Measurements from ENCODE around the gene ARHGAP22.
"Not testable (repeated sequence)": the region's sequence is repeated elsewhere in the genome, so short reads cannot be mapped to it uniquely, and the experiment has no call there.

Gene ARHGAP22, protein sequence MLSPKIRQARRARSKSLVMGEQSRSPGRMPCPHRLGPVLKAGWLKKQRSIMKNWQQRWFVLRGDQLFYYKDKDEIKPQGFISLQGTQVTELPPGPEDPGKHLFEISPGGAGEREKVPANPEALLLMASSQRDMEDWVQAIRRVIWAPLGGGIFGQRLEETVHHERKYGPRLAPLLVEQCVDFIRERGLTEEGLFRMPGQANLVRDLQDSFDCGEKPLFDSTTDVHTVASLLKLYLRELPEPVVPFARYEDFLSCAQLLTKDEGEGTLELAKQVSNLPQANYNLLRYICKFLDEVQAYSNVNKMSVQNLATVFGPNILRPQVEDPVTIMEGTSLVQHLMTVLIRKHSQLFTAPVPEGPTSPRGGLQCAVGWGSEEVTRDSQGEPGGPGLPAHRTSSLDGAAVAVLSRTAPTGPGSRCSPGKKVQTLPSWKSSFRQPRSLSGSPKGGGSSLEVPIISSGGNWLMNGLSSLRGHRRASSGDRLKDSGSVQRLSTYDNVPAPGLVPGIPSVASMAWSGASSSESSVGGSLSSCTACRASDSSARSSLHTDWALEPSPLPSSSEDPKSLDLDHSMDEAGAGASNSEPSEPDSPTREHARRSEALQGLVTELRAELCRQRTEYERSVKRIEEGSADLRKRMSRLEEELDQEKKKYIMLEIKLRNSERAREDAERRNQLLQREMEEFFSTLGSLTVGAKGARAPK

DNA sequence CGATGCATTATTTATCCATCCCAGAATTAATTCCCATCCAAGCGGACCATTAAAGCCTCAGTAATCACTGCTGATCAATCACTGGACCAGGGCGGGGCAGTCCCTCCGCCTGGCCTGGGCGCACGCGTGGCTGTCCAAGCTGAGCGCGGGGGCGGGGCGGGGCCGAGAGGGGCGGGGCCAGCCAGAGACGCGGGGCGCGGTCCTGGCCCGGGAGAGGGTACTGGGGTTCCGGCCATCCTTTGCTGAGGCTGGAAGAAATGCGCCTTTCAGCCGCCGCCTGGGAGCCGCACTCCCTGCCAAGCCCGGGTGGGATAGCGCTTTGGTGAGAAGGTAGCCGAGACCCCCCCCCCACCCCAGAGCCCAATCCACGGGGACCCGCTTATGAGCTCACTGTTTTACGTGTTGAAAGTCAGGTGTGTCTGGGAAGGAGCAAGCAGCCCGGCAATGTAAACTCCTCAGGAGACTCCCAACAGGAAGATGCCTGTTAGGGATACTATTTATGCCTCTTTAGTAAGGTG is at the start of gene ARHGAP22:
Gene ARHGAP22 (minus strand): TSS at position 83 of the 518 bp plus-strand sequence. CDS start 277 bp downstream, outside the sequence.
- DNase-seq: no peak

DNA sequence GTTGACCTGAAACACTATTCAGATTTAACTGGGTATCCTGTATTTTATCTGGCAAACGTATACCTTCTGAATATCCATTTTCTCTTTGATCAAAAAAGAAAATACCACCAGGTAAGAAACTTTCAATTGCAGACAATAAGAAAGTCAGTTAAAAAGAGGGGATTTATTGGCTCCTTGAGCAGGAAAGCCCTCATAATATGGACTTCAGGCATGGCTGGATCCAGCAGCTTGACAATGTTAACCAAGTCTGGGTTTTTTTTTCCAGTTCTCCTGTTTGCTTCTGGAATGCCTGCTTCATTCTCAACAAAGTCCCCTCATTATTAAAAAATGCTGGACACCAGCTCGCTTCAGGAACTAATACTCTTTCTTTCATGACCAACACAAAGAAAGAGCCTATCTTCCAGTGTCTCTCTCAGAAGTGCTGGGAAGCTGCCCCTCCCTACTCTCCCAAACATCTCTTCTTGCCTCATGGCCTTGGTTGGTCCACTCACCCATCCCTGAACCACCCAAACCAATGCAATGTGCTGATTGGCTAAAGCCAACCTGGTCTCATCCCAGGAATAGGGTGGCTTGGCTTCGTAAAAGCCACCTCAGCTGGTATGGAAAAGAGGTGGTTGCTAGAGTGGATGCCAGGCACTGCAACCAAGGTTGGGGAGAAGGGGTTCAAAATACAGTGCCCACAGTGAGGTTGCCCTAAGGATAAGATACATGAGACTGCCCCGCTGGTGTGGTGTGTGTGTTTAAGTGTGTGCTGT is 49.2 kb upstream of the ARHGAP22 start:
- no peak for DNase-seq

DNA sequence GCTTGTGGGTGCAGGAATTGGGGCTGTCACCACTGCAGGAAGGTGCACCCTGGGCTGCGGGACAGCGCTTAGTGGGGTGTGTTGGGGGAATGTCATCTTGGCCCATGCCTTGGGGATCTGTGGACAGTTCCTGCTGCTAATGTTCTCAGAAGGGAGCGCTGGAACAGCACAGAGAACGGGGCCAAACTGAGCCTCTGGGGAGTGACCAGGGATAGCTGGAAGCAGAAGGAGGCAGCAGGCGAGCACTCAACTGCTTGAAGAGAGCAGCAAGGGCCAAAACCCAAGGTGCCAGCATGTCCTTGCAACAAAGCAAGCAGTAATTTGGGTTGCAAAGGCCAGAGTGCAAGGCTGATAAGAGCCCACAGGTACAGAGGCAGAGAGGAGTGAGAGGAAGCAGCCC is 48.5 kb upstream of the ARHGAP22 start:
- DNase-seq: no peak

DNA sequence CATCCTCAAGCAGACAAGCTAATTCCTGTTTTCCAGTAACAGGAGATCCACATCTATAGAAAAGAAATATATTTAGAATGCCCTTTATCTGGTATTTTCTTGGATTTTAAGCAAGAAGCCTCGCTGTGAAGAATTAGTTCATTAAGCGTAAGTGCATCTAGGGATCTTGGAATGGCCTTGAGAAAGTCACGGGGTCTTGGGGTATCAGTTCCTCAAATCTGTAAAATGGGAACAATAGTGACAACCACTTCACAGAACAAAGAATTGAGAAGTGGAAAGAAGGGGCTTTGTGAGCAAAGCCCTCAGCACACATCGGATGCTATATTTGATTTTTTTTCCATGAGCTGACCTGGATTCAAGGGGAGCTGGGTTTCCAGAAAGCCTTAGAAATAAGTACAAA is 47.5 kb upstream of the ARHGAP22 start:
- DNase-seq: no peak

DNA sequence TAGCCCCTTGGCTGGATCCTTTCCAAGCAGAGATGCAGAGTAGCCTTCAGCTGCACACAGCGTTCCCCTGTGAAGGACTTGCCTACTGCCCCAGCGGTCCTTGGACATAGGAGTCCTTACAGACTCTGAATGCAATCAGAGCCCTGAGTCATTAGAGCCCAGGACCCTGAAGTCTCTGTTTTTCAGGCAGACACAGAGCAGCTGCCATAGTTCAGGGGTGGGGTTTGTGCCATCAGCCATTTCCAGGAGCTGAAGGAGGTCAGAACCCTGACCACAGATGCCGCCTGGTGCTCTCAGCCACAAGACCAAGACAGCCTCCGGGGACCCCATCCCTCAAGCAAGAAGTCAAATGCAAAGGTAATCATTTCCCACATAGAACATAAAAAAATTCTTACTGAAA is 47.0 kb upstream of the ARHGAP22 start:
- no peak for DNase-seq

DNA sequence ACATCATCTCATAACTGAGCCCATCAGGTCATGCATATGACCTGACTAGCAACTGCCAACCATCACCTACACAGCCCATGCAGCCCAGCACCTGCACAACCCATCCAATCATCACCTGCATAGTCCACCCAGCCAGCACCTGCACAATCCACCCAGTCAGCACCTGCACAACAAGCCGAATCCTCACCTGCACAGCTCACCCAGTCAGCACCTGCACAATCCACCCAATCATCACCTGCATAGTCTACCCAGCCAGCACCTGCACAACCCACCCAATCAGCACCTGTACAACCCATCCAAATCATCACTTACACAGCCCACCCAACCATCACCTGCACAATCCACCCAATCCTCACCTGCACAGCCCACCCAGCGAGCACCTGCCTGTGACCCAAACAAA is 46.4 kb upstream of the ARHGAP22 start:
- DNase-seq: no peak

DNA sequence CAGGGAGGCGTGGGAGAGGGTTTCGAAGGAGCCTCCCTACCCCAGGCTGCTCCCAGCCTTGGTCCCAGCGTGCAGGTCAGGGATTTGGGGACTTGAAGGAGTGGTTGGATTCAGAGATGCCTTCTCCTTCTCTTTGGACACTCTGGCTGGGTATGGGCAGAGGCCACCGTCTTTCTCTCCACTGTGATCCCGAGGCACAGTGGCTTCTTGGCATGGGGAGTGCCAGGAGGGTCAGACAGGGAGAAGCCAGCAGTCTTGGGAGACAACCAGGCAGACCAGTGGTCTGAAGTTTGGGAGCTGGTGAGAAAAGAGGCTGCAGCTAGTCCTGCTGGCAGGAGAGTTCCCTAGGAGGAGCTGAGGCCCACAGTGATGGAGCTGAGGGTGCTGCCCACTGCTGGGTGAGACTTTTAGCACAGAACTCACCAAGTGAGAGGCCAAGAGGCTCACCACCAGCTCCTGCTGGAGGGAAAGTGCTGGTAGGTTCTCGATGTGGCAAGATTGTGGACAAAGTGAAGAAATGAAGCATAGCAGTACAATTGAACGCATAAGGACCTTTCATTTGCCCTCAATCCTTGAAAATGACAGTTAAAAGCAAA is 44.6 kb upstream of the ARHGAP22 start:
- DNase-seq: no peak

DNA sequence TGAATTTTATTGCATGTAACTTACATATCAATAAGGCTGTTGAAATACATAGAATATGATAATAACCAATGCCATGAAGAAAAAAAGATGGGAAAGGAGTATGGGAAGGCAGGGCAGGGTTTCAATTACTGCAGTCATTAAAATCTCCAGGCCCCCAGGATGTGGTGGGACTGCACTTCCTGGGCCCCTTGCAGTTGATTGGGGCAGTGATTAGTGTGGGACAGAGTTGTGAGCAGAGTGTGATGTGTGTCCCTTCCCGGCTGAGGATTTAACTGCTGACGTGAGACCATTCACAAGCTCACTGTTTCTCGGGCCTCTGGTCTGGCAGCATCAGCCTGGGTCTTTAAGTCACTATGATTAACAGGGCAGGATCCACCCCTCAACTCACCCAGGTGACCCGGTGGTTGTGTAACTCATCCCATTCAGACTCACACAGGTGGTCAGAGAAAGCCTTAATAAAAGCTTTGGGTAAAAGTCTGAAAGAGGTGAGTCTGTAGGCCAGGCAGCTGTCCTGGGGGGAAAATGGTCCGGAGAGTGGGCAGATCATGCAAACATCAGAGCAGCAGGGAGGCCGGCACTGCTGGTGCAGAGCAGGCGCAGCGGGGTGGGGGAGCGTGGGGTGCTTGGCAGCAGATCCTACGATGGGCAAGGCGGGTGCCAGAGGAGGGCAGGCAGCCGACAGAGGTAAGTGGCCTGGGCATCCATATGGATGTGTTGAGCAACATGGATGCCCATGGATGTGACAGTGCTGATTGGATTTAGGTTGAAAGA is 43.5 kb upstream of the ARHGAP22 start:
- DNase-seq: no peak

DNA sequence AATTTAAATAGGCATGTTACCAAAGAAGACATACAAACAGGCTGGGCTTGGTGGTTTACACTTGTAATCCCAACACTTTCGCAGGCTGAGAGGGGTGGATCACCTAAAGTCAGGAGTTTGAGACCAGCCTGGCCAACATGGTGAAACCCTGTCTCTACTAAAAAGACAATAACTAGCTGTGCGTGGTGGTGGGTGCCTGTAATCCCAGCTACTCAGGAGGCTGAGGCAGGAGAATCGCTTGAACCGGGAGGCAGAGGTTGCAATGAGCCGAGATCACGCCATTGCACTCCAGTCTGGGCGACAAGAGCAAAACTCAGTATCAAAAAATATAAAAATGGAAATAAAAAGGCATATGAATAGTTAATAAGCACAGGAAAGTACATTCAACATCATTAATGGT is 42.2 kb upstream of the ARHGAP22 start:
- not testable (repeated sequence) for DNase-seq

DNA sequence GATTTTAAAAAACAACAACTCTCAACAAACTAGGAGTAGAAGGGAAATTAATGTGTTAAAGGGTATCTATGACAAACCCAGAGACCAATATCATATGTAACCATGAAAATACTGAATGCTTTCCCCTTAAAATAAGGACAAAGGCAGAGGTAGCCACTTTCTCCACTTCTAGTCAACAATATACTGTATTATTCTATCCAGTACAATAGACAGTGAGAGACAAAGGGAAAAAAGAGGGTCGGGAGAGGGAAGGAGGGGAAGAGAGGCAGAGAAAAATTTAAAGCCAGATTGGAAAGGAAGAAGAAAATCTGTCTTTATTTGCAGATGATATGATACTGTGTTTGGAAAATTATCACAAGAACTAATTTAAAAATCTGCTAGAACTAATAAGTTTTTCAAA is 40.7 kb upstream of the ARHGAP22 start:
- DNase-seq: no peak

DNA sequence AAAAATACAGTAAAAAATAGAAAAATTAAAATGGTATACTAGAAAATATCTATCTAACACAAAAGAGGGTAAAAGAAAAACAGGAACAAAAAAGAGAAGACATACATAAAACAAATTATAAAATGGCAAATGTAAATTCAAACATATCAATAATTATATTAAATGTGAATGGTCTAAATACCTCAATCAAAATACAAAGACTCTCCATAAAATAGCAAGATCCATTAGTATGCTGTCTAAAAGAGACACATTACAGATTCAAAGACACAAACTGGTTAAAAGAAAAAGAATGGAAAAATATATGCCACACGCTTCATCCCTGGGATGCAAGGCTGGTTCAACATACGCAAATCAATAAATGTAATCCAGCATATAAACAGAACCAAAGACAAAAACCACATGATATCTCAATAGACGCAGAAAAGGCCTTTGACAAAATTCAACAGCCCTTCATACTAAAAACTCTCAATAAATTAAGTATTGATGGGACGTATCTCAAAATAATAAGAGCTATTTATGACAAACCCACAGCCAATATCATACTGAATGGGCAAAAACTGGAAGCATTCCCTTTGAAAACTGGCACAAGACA is 36.3 kb upstream of the ARHGAP22 start:
- DNase-seq: not testable (repeated sequence)

DNA sequence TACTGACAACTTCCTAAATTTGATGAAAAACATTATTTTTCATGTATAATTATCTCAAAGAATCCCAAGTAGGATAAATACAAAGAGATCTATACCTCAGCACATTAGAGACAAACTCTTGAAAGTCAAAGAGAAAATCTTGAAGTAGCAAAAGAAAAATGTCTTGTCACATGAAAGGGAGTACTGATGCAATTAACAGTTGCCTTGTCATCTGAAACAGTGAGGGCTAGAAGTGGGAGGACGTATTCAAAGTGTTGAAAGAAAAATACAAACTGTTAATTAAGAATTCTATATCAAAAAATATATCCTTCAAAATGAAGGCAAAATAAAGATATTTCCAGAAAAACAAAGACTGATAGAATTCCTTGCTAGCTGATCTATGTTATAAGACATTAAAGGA is 35.5 kb upstream of the ARHGAP22 start:
- no peak for DNase-seq

DNA sequence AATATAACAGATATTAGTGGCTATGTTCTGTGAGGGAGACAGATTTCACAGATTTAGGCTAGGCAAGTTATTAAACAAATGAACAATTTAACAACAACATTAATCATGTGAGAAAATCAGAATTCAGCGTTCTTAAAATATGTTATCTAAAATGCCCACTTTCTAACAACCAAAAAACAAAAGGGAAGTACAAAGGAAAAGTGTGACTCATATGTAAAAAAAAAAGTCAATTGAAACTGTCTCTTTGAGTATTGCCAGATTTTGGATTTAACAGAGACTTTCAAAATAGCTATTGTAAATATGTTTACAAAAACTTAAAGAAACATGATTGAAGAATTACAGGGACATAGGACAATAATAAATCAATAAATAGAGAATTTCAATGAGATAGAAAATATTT is 34.8 kb upstream of the ARHGAP22 start:
- no peak for DNase-seq

DNA sequence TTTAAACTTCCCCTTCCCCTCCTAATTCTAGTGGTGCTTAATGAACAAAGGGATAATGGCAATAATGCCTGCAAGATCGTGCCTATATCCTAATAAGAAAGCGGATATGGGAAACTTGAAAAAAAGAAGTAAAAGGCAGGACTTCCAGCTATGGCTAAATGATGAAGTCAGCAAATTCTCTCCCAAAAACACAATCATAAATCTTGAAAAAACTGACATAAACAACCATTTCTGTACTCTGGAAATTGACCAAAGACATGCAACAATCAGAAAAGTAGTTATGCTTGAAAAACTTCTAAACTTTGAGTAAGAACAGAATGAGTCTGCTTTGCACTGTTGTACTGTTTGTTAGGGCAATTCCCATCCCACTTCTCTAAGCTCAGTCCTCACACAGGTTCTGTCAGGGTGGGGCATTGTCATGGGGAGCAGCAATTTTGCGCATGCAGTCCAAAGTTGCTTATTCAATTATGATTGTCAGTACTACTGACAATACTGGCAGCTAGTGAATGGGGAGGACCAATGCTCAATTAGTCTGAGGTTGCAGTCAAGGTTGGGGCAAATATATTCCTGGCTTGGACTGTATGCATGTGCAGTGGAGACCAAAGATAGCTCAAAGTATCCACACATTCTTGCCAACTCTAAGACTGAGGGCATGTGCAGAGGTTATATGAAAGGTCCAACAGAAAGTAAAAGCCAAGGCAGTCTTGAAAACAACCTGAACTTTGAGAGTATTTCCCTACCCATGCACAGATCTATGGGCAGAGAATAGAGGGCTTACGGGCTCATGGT is 34.1 kb upstream of the ARHGAP22 start:
- no peak for DNase-seq

DNA sequence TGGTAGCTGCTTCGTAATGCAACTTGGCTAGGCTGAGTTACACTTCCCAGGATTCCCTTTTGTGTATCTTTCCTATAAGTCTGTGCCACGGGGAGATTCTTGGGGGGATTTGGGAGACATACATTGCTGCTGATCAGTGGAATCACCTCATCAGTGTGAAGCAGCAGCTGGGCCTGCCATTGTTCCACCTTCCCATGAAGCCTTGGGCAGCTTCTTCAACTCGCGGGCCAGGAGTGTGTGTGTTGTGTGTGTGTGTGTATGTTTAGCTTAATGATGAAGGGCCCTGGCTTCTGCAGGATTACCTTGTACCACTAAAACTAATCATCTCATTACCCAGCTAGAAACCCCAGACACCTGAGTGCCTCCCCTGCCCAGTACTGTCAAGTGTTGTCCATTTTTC is 33.3 kb upstream of the ARHGAP22 start:
- no peak for DNase-seq

DNA sequence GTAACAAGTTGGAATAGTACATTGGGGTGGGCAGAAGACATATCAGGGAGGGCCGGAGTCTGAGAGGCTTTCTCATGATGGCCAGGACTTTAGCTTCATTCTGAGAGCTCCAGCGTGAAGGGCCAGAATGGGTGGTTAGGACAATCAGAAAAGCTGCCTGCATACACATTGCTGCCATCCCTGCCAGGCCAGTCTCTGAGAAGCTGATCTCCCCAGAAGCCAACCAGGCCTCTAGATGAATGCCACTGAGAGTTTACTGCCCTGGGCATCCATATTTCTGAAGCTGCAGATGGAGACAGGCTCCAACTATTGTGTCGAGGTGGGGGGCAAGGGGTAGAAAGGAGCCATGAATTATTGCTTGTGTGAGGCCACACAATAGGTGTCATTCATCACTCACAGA is 32.0 kb upstream of the ARHGAP22 start:
- DNase-seq: no peak

DNA sequence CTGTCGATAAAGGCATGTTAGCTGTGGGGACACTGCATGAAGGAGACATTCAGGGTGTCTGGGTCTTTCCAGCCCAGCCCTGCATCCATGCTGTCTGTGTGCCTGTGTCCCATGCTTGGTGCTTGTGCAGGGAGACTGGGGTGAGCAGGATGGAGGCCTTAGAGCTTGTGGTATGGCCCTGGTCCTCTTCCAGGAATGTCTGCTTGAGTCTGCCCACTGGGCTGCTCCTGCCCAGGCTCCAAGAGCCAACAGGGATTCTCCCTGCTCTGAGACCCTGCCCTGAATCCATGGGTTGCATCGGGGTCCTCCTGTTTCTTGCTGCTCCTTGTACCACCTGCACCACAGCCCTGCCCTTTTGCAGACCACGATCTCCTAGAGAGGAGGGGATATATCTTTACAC is 31.4 kb upstream of the ARHGAP22 start:
- DNase-seq: no peak

DNA sequence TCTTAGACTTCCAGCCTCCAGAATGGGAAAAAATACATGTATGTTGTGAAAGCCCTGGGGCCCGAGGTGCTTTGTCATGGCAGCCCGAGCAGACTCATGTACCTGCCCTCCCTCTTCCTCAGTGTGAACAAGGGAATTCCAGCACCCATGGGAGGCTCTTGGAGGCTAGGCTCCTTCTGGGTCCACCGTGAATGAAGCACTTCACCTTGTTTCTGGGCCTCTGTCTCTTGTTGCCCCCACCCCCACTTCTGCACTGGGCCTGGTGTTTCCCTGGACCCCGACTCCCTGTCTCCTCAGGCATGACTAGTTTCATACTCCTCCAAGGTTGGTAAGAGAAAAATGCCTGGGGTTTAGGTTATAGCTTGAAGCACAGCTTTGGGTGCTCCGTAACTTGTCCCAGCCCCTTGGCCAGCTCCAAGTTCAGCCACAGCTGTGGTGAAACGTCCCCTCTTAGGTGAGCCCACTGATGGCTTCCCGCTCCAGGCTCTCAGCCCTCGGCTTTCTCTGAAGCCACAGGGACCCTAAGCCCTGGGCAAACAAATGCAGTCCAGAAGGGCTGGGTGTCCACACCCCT is 30.2 kb upstream of the ARHGAP22 start:
- DNase-seq: no peak

DNA sequence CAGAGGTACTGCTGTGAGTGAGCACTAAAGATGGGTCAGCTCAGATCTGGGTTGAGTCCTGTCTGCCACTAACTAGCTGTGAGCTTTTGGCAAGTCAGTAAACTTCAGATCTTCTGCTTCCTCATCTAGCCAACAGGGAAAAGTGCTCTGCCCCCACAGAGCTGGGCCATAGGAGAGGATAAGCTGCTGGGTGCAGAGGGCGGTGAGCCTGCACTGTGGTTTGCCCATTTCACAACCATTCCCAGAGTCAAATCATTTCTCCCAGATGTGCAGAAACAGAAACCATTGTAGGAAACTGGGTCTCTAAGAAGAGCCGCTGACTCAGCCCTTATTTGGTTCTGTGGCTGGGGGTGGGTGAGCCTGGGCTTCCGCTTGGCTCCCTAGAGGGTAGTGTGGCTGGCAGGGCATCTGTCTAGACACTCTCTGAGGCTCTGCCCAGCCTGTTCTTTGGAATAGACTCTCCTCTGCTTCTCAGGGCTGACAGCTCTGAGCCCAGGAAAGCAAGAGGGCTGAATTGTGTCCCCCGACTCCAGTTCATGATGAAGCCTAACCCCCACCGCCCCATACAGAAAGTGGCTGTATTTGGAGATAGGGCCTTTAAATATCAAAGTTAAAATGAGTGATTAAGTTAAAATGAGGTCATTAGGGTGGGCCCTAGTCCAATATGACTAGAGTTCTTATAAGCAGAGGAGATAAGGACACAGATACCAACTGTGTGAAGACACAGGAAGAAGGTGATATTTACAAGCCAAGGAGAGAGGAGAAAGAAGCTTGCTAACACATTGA is 29.5 kb upstream of the ARHGAP22 start:
- no peak for DNase-seq
